KOPT-K1 (cell line): ENCODE data around the gene SFMBT2.

ENCODE experiments used
- H3K27ac ChIP-seq: fragments of 200-600 bp; sonication (generic); 2 replicates; pipeline ENCODE4 v1.5.1; 2016; ENCODE audit warnings: antibody characterized with exemption, mild to moderate bottlenecking, low read depth, low read length; ENCODE audit not compliant: poor library complexity, severe bottlenecking
- H3K36me3 ChIP-seq: fragments of 200-600 bp; sonication (generic); 2 replicates; pipeline ENCODE4 v1.5.1; 2017; ENCODE audit warnings: antibody characterized with exemption, mild to moderate bottlenecking, low read length, moderate library complexity; ENCODE audit not compliant: insufficient read depth
- H3K9me3 ChIP-seq: fragments of 200-600 bp; sonication (generic); 2 replicates; pipeline ENCODE4 v1.5.1; 2017; ENCODE audit warnings: antibody characterized with exemption, low read length, mild to moderate bottlenecking; ENCODE audit not compliant: insufficient read depth, poor library complexity, severe bottlenecking

SFMBT2 gene

DNA sequence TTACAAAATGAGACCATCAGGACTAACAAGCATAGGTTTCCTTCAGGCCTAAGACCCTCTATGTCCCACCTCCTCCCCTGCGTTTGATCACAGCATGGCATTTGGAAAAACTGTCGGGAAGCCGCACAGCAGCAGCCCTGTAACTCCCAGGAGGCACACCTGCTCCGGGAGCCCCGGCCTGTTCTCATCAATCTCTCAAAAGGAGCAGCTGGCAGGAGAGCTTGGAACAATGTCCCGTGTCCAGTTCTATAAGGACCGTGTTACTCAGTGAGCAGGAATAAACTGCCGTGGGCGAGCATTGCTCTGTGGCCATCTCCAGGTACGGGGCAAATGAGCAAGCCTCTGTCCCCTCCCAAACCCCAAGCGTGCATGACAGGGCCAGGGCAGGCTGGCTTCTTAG is 236.9 kb downstream of the SFMBT2 start:
- Histone ChIP-seq H3K9me3 (no peaks in the 10 kb centered on the region), H3K36me3 (peaks cover 97% of the 10 kb centered on the region), H3K27ac (no peak overlapping the region)

GRCh38 chr10:7171825-7172224 is 239.0 kb downstream of the SFMBT2 start:
- Histone ChIP-seq H3K36me3 (peaks cover 88% of the 10 kb centered on the region), H3K9me3 (no peaks in the 10 kb centered on the region), H3K27ac (no peak overlapping the region)

- Histone ChIP-seq H3K27ac (no peak overlapping the region), H3K36me3 (peaks cover 84% of the 10 kb centered on the region), H3K9me3 (no peaks in the 10 kb centered on the region)
Measured at GRCh38 chr10:7170626-7171322, 240.1 kb downstream of the SFMBT2 start.

DNA sequence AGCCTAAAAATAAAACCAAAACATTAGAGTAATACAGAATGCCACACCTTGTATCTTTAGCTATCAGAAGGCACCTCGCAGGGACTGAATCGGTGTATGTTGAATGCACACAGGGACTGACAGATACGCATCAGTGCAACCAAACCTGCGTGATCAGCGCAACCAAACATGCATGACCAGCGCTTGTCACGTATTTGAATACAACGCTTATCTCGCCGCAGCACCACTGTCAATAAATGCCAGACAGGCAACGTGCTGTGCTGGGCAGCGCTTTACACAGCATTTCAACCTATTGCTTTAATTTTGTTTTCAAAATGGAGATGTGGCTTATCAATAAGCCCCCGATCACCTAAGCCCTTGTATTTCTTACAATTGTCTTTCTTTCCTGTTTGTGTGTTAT is 242.4 kb downstream of the SFMBT2 start:
- H3K9me3 ChIP-seq, result no peaks in the 10 kb centered on the region
- peaks cover 75% of the 10 kb centered on the region for H3K36me3 ChIP-seq
- H3K27ac ChIP-seq, result no peak overlapping the region

DNA sequence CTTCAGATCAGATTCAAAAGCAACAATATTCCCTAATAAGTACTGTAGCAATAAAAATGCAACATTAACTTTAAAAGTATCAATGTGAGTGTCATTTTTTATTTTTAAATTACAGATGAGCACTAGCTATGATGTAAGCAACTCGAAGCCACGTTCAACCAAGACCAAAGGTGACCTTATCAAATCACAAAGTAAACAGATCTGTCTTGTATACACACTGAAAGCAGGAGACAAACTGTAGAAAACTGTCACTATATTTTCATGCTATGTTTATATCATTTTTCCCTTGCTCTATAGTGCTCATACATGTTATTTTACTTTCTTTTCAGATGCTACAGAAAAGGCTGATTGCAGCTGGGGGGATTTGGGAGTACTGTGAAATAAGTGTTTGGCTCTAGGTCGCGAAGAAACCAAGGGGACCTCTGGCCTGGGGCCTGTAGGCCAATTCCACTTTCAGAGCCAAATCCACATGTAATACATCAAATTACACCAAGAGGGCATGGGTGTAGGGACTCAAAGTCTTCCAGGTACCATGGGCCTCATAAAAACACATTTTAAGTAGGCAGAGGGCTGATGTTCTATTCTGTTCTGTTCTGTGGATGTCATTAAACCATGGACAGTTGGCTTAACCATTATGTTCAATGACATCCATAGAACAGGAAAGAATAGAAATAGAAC is 245.2 kb downstream of the SFMBT2 start:
- Histone ChIP-seq H3K27ac (no peak overlapping the region), H3K9me3 (no peaks in the 10 kb centered on the region), H3K36me3 (peaks cover 75% of the 10 kb centered on the region)

- Histone ChIP-seq H3K9me3 (no peaks in the 10 kb centered on the region), H3K27ac (no peak overlapping the region), H3K36me3 (peaks cover 75% of the 10 kb centered on the region)
Measured at GRCh38 chr10:7164955-7165354, 245.9 kb downstream of the SFMBT2 start.

DNA sequence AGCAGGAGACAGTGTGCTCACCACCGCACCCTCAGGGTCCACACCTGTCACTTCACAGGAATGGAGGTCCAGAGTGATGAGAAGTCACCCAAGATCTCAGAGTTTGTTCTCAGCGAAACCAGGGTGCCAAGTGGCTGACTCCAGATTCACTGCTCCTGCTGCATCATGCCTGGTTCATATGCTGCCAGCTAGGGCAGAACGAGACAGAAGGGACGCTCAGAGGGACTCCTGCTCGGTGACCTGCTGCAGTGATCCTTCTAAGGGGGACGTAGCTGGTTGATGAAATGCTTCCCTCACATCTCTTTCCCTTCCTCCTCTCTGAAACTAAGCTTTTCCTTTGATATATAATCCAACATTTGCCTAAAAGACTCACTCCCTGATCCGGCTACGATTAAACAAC is 248.5 kb downstream of the SFMBT2 start:
- Histone ChIP-seq H3K27ac (no peak overlapping the region), H3K36me3 (peaks cover 73% of the 10 kb centered on the region), H3K9me3 (no peaks in the 10 kb centered on the region)

DNA sequence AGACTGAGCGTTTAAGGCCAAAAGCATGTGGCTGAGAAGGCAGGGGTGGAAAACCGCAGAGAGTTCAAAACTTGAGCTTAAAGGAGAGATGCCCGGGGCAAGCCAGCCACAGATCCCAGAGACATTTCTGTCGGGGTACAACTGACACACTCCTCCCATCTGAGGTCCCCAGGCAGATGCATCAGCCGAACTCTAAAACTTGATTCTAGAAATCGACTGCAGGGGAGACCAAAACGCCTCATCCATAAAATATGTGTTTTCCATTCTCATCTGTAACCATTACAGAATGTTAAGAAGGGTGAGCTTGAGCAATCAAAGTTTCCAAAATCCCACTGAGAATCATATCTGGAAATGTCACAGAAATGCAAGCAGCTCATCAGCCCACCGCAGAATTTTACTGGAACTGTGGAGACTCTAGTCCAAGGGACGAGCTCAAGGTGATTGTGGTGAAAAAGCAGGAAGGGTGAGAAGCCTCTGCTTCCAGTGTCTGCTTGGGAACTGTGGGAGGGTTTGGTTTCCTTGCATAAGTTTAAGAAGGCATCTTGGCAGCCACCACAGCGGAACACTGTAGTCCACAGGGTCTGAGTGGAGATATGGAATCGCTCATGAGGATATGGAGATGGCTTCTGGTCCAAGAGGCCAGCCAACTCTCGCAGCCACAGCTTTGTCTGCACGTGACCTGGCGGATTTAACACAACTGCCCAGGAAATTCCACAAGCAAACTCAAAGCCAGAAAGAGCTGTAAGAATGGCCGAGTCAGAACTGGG is 249.2 kb downstream of the SFMBT2 start:
- H3K36me3 ChIP-seq, result peaks cover 77% of the 10 kb centered on the region
- no peaks in the 10 kb centered on the region for H3K9me3 ChIP-seq
- no peak overlapping the region for H3K27ac ChIP-seq

GRCh38 chr10:7159928-7160327 is 250.9 kb downstream of the SFMBT2 start:
- Histone ChIP-seq H3K27ac (no peak overlapping the region), H3K36me3 (peaks cover 73% of the 10 kb centered on the region)

GRCh38 chr10:7159517-7159916 is 251.3 kb downstream of the SFMBT2 start:
- peaks cover 69% of the 10 kb centered on the region for H3K36me3 ChIP-seq
- H3K27ac ChIP-seq, result no peak overlapping the region
- no peaks in the 10 kb centered on the region for H3K9me3 ChIP-seq

More at GRCh38 chr10:7159928-7160327, 250.9 kb downstream of the SFMBT2 start:
- H3K9me3 ChIP-seq, result no peaks in the 10 kb centered on the region

GRCh38 chr10:7157091-7157490 is 253.7 kb downstream of the SFMBT2 start:
- H3K27ac ChIP-seq, result no peak overlapping the region
- peaks cover 48% of the 10 kb centered on the region for H3K36me3 ChIP-seq

DNA sequence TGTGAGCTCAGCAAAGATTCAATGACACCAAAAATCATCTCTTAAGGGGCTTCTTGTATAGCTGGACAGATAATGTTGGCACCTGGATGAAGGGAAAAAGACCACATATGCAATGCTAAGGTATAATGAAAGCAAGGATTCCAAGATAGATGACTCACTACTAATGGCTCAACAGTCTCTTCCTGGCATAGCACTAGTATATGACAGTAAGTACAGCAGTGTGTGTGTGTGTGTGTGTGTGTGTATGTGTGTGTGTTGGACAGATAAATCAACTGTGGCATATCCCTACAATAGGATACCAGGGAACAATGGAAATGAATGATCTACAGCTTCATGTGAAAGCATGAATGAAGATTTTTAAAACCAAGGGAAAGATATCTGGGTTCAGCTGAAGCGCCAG is 257.1 kb downstream of the SFMBT2 start:
- H3K9me3 ChIP-seq, result no peaks in the 10 kb centered on the region
- H3K27ac ChIP-seq, result no peak overlapping the region
- peaks cover 17% of the 10 kb centered on the region for H3K36me3 ChIP-seq

More at GRCh38 chr10:7157091-7157490, 253.7 kb downstream of the SFMBT2 start:
- H3K9me3 ChIP-seq, result no peaks in the 10 kb centered on the region

GRCh38 chr10:7152982-7153381 is 257.9 kb downstream of the SFMBT2 start:
- Histone ChIP-seq H3K27ac (no peak overlapping the region), H3K36me3 (peaks cover 12% of the 10 kb centered on the region), H3K9me3 (no peaks in the 10 kb centered on the region)

DNA sequence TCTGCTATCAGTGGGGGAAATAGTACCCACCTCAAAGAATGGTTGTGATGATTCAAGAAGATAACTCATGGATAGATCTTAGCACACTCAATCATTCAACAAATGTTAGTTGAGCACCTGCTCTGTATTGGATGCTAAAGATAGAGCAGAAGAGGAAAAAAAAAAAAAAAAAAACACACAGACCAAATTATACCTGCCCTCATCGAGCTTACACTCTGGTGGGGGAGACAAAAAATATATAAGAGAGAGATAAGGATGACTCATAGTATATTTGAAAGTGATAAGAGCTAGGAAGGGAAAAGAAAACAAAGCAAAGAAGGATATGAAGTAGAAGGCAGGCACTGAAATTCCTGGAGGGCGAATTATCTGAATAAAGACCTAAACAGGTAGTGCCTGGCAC is 258.5 kb downstream of the SFMBT2 start:
- H3K9me3 ChIP-seq, result no peaks in the 10 kb centered on the region
- H3K36me3 ChIP-seq, result peaks cover 9% of the 10 kb centered on the region
- no peak overlapping the region for H3K27ac ChIP-seq

- peaks cover 3% of the 10 kb centered on the region for H3K36me3 ChIP-seq
- H3K9me3 ChIP-seq, result no peaks in the 10 kb centered on the region
- H3K27ac ChIP-seq, result no peak overlapping the region
Measured at GRCh38 chr10:7151538-7151937, 259.3 kb downstream of the SFMBT2 start.
